Activated CD4-positive, alpha-beta T cell treated with anti-CD3 and anti-CD28 coated beads for 36 hours (primary cell): ENCODE measurements around the gene FAM193A. TPM values are rescaled to one million over a fixed set of nuclear protein-coding genes. Genes with fewer than 3 reads are reported as not detected.

ENCODE experiments used
- ATAC-seq: fragments of 200-7000 bp; cut with Tn5 transposase; one replicate; pipeline ENCODE4 v1.10.0; 2021; ENCODE audit warnings: mild to moderate bottlenecking, moderate library complexity
- CTCF ChIA-PET: fragments of 350-600 bp; sonication (Branson Sonifier 250); formaldehyde crosslinking; loops from one replicate; lab custom pipeline; 2021; ENCODE audit warnings: antibody characterized with exemption; lab: Charles Lee
- POLR2A ChIA-PET: fragments of 350-600 bp; sonication (Branson Sonifier 250); formaldehyde crosslinking; loops from one replicate; lab custom pipeline; 2021; ENCODE audit warnings: antibody characterized with exemption, inconsistent platforms; lab: Charles Lee
- DNase-seq: peaks from one replicate; pipeline ENCODE4 v3.0.0-alpha.2; 2020
- H3K27ac Mint-ChIP-seq: one replicate; pipeline ENCODE4 v1.8.0; 2021; ENCODE audit warnings: mixed read lengths
- H3K27me3 Mint-ChIP-seq: one replicate; pipeline ENCODE4 v1.8.0; 2021; ENCODE audit warnings: mixed read lengths
- H3K36me3 Mint-ChIP-seq: one replicate; pipeline ENCODE4 v1.8.0; 2021; ENCODE audit warnings: low read depth, mixed read lengths
- H3K4me1 Mint-ChIP-seq: one replicate; pipeline ENCODE4 v1.8.0; 2021; ENCODE audit warnings: mixed read lengths
- H3K4me3 Mint-ChIP-seq: one replicate; pipeline ENCODE4 v1.8.0; 2021; ENCODE audit warnings: mild to moderate bottlenecking, moderate library complexity, mixed read lengths
- H3K9me3 Mint-ChIP-seq: one replicate; pipeline ENCODE4 v1.8.0; 2021; ENCODE audit warnings: low read depth, mixed read lengths
- intact Hi-C, 2 experiments: fragments of 100-400 bp; cut with DNase I in 1 of 2; cut with micrococcal nuclease in 1 of 2; formaldehyde crosslinking; loops; one replicate each; pipeline versions ENCODE4 v1.14.2 to v1.15.1; 2022 to 2024; cut with DNase I, micrococcal nuclease
- total RNA-seq, 2 experiments: library from RNA; stranded (reverse); gene quantifications; one replicate each; pipeline ENCODE4 v1.2.3, GENCODE V29; 2021

FAM193A gene
- total RNA-seq, 2 experiments from 2014 or later: 22.1 to 30.1 TPM

- CTCF ChIA-PET: no interaction called here
- ATAC-seq: no peak
- POLR2A ChIA-PET: interaction anchor here (0.7 kb wide), 1 partner anchor 49 kb away, joined by 3 read pairs; no protein-coding TSS in a partner anchor
Observed at GRCh38 chr4:2595436-2595835, 59.0 kb downstream of the FAM193A start.

GRCh38 chr4:2595952-2596552, 59.6 kb downstream of the FAM193A start:
- ATAC-seq: no peak
- Mint-ChIP-seq H3K4me1 (peaks cover 67% of the 10 kb centered on the region), H3K27ac (peak overlapping the region; percentile 27), H3K4me3 (no peak overlapping the region), H3K27me3 (no peaks in the 10 kb centered on the region), H3K36me3 (peaks cover 23% of the 10 kb centered on the region), H3K9me3 (no peaks in the 10 kb centered on the region)
- intact Hi-C loops: no loop called here
- ChIA-PET CTCF (interaction anchor here (0.6 kb wide), 1 partner anchor 618 kb away, joined by 3 read pairs; no protein-coding TSS in a partner anchor), POLR2A (no interaction called here)
- no peak for DNase-seq

More at GRCh38 chr4:2595436-2595835, 59.0 kb downstream of the FAM193A start:
- DNase-seq: no peak
- peaks cover 19% of the 10 kb centered on the region for H3K36me3 Mint-ChIP-seq
- no peaks in the 10 kb centered on the region for H3K27me3 Mint-ChIP-seq
- peaks cover 71% of the 10 kb centered on the region for H3K4me1 Mint-ChIP-seq
- no peak overlapping the region for H3K4me3 Mint-ChIP-seq
- no peaks in the 10 kb centered on the region for H3K9me3 Mint-ChIP-seq
- intact Hi-C loops: no loop called here
- H3K27ac Mint-ChIP-seq: no peak overlapping the region

DNA sequence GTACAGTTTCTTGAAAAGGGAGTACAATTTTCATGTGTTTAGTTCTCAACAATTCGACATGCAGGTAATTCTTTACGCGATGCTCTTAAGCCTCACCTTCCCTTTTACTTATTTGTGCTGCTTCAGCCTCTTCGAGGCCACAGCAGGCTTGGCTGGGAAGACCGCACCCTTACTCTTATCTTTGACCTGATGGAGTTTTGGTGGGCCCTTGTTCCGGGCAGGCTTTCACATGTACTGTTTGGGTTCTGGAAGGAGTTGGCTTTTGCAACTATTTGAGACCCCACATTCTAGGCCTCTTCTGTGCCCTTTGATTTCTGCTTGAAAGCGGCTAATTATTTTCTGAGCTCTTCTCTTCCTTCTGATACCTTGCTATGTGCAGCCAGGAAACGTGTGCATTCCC, 60.2 kb downstream of the FAM193A start:
- ChIA-PET POLR2A (no interaction called here), CTCF (interaction anchor here (0.6 kb wide), 1 partner anchor 618 kb away, joined by 3 read pairs; no protein-coding TSS in a partner anchor)
- H3K9me3 Mint-ChIP-seq: no peaks in the 10 kb centered on the region
- no peaks in the 10 kb centered on the region for H3K27me3 Mint-ChIP-seq
- peak overlapping the region; percentile 66 for H3K27ac Mint-ChIP-seq
- H3K4me3 Mint-ChIP-seq: no peak overlapping the region
- peaks cover 23% of the 10 kb centered on the region for H3K36me3 Mint-ChIP-seq
- intact Hi-C loops: no loop called here
- no peak for ATAC-seq
- H3K4me1 Mint-ChIP-seq: peaks cover 64% of the 10 kb centered on the region
- no peak for DNase-seq

DNA sequence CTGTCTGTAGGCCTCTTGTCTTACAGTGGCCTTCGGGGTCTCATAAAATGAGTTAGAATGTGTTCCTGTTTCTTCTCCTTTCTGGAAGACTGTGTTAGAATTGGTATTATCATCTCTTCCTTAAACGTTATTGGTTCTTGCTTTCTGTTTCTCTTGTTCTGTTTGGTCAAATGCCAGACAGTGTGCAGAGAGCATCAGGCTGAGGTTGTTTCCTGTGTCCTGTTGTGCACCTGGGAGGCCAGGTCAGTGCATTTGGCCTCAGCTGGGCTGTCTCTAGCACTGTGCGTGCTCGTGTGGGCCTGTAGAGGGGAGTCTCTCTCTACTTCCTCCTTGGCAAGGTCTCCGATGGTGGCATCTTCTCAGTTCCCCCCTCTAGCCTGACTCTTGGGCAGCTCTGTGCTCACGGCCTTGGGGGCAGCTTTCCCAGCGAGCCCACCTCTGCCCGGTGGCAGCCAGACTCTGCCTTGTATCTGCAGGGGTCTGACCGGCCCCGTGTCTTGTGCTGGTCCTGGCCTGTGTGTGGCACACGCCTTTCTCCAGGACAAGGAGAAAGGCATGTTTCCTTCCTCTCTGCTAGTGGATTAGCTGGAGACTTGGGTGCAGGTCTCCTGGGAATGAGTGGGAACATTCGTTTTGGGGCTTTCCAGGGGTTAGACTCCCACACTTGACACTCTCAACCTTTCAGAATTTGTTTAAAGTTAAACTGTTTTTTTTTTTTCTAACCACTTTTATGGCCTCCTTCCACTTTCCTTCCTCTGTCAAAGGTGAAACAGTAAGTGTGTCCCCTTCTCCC, 62.3 kb downstream of the FAM193A start:
- Mint-ChIP-seq H3K9me3 (no peaks in the 10 kb centered on the region), H3K36me3 (peaks cover 23% of the 10 kb centered on the region), H3K27ac (peak overlapping the region; percentile 82), H3K4me1 (peaks cover 57% of the 10 kb centered on the region), H3K27me3 (no peaks in the 10 kb centered on the region), H3K4me3 (peak overlapping the region; percentile 22)
- ATAC-seq (peak; percentile 78), DNase-seq (peak; percentile 21)
- CTCF ChIA-PET: interaction anchor here (0.9 to 1.2 kb wide), 2 partner anchors 14 to 17 kb away, joined by 3 read pairs; no protein-coding TSS in a partner anchor
- intact Hi-C loops: no loop called here
- POLR2A ChIA-PET: no interaction called here

GRCh38 chr4:2599304-2599654, 62.8 kb downstream of the FAM193A start:
- H3K27me3 Mint-ChIP-seq: no peaks in the 10 kb centered on the region
- no peaks in the 10 kb centered on the region for H3K9me3 Mint-ChIP-seq
- DNase-seq: no peak
- peak overlapping the region; percentile 22 for H3K4me3 Mint-ChIP-seq
- intact Hi-C loops: no loop called here
- peak overlapping the region; percentile 82 for H3K27ac Mint-ChIP-seq
- ATAC-seq: no peak
- H3K4me1 Mint-ChIP-seq: peaks cover 54% of the 10 kb centered on the region
- POLR2A ChIA-PET: no interaction called here
- CTCF ChIA-PET: interaction anchor here (0.8 kb wide), 1 partner anchor 60 kb away, joined by 3 read pairs; no protein-coding TSS in a partner anchor
- peaks cover 26% of the 10 kb centered on the region for H3K36me3 Mint-ChIP-seq

GRCh38 chr4:2600878-2601277, 64.4 kb downstream of the FAM193A start:
- H3K27ac Mint-ChIP-seq: no peak overlapping the region
- H3K36me3 Mint-ChIP-seq: peaks cover 30% of the 10 kb centered on the region
- DNase-seq: no peak
- peaks cover 58% of the 10 kb centered on the region for H3K4me1 Mint-ChIP-seq
- ATAC-seq: no peak
- H3K4me3 Mint-ChIP-seq: no peak overlapping the region
- H3K9me3 Mint-ChIP-seq: no peaks in the 10 kb centered on the region
- H3K27me3 Mint-ChIP-seq: no peaks in the 10 kb centered on the region
- ChIA-PET POLR2A (no interaction called here), CTCF (no interaction called here)
- intact Hi-C loops: no loop called here

GRCh38 chr4:2604614-2605013, 68.2 kb downstream of the FAM193A start:
- Mint-ChIP-seq H3K4me3 (no peak overlapping the region), H3K9me3 (no peaks in the 10 kb centered on the region), H3K27ac (no peak overlapping the region), H3K4me1 (peaks cover 28% of the 10 kb centered on the region), H3K36me3 (peaks cover 15% of the 10 kb centered on the region), H3K27me3 (no peaks in the 10 kb centered on the region)
- intact Hi-C loops: no loop called here
- DNase-seq (no peak), ATAC-seq (no peak)
- ChIA-PET CTCF (interaction anchor here (0.6 kb wide), 1 partner anchor 14 kb away, joined by 4 read pairs; no protein-coding TSS in a partner anchor), POLR2A (no interaction called here)

- DNase-seq (no peak), ATAC-seq (no peak)
- CTCF ChIA-PET: interaction anchor here (0.5 to 0.7 kb wide), 2 partner anchors 19 to 423 kb away, joined by 3 read pairs; no protein-coding TSS in a partner anchor
- H3K36me3 Mint-ChIP-seq: peaks cover 6% of the 10 kb centered on the region
- peaks cover 23% of the 10 kb centered on the region for H3K4me1 Mint-ChIP-seq
- no peaks in the 10 kb centered on the region for H3K27me3 Mint-ChIP-seq
- H3K4me3 Mint-ChIP-seq: no peak overlapping the region
- POLR2A ChIA-PET: interaction anchor here (0.5 kb wide), 1 partner anchor 44 kb away, joined by 3 read pairs; no protein-coding TSS in a partner anchor
- intact Hi-C loops: no loop called here
- H3K27ac Mint-ChIP-seq: no peak overlapping the region
- no peaks in the 10 kb centered on the region for H3K9me3 Mint-ChIP-seq
Observed at GRCh38 chr4:2606960-2607506, 70.6 kb downstream of the FAM193A start.

- peaks cover 6% of the 10 kb centered on the region for H3K36me3 Mint-ChIP-seq
- CTCF ChIA-PET: interaction anchor here (0.7 kb wide), 1 partner anchor 422 kb away, joined by 3 read pairs; no protein-coding TSS in a partner anchor
- no peak overlapping the region for H3K27ac Mint-ChIP-seq
- H3K27me3 Mint-ChIP-seq: no peaks in the 10 kb centered on the region
- ATAC-seq (no peak), DNase-seq (no peak)
- POLR2A ChIA-PET: no interaction called here
- H3K9me3 Mint-ChIP-seq: no peaks in the 10 kb centered on the region
- intact Hi-C loops: no loop called here
- peaks cover 27% of the 10 kb centered on the region for H3K4me1 Mint-ChIP-seq
- H3K4me3 Mint-ChIP-seq: no peak overlapping the region
Observed at GRCh38 chr4:2607822-2608221, 71.4 kb downstream of the FAM193A start.

DNA sequence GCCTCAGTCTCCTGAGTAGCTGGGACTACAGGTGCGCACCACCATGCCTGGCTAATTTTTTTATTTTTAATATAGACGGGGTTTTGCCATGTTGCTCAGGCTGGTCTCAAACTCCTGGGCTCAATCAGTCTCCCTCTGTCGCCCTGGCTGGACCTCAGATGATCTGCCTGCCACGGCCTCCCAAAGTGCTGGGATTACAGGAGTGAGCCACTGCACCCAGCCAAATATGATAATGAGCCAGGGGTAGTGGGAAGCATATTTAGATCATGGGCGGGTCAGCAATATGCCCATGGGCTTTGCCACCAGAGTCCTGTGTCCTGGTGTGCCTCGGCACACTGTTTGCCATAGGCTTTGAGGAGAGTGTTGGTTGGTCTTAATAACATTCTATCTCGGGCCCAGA, 71.8 kb downstream of the FAM193A start:
- Mint-ChIP-seq H3K4me3 (no peak overlapping the region), H3K9me3 (no peaks in the 10 kb centered on the region), H3K27ac (no peak overlapping the region), H3K4me1 (peaks cover 27% of the 10 kb centered on the region), H3K27me3 (no peaks in the 10 kb centered on the region), H3K36me3 (peaks cover 6% of the 10 kb centered on the region)
- DNase-seq (no peak), ATAC-seq (no peak)
- intact Hi-C loops: no loop called here
- POLR2A ChIA-PET: no interaction called here
- CTCF ChIA-PET: no interaction called here

DNA sequence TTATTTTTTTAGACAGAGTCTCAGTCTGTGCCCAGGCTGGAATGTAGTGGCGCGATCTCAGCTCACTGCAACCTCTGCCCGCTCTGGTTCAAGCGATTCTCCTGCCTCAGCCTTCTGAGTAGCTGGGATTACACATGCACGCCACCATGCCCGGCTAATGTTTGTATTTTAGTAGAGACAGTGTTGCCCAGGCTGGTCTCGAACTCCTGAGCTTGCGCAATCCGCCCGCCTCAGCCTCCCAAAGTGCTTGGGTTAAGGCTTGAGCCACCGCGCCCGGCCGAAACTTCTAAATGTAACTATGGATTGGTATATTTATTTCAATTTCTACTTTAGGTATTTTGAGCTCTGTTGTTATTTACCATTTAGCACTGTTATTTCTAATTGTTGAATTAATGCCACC, 79.4 kb downstream of the FAM193A start:
- Mint-ChIP-seq H3K9me3 (no peaks in the 10 kb centered on the region), H3K4me3 (no peak overlapping the region), H3K36me3 (no peaks in the 10 kb centered on the region), H3K4me1 (peaks cover 33% of the 10 kb centered on the region), H3K27ac (no peak overlapping the region), H3K27me3 (no peaks in the 10 kb centered on the region)
- ChIA-PET POLR2A (no interaction called here), CTCF (interaction anchor here (0.6 to 1.1 kb wide), 2 partner anchors 15 to 340 kb away, joined by 3 to 4 read pairs; no protein-coding TSS in a partner anchor)
- intact Hi-C loops: no loop called here
- no peak for DNase-seq
- ATAC-seq: no peak
